HepG2 (cell line): ENCODE data around the gene IMPDH1. TPM values are rescaled to one million over a fixed set of nuclear protein-coding genes. Genes with fewer than 3 reads are reported as not detected.
A peak's percentile ranks its signal among the peaks of the same experiment; 100 is the strongest.

Experiments
- DPF2 ChIP-seq: sonication (generic); formaldehyde crosslinking; IDR thresholded peaks from 2 replicates; pipeline ENCODE4 v1.4.0; 2020; ENCODE audit warnings: mild to moderate bottlenecking, low read depth, missing genetic modification reagents, borderline replicate concordance
- EED ChIP-seq: sonication (generic); formaldehyde crosslinking; IDR thresholded peaks from 2 replicates; pipeline ENCODE4 v1.5.0; 2020; ENCODE audit warnings: mild to moderate bottlenecking, missing genetic modification reagents
- HNRNPK ChIP-seq: fragments of 200-400 bp; formaldehyde crosslinking; IDR thresholded peaks from 2 replicates; pipeline ENCODE4 v1.6.1; 2018; ENCODE audit warnings: low read length, low read depth, moderate library complexity, mild to moderate bottlenecking; ENCODE audit not compliant: poor library complexity, severe bottlenecking
- HOXD1 ChIP-seq: sonication (generic); formaldehyde crosslinking; IDR thresholded peaks from 2 replicates; pipeline ENCODE4 v1.5.0; 2020; ENCODE audit warnings: missing genetic modification reagents
- MIER2 ChIP-seq: IDR thresholded peaks from 2 replicates; pipeline ENCODE4 v1.6.1; 2016; ENCODE audit warnings: missing biosample characterization, missing genetic modification reagents
- RBFOX2 ChIP-seq: fragments of 200-400 bp; formaldehyde crosslinking; IDR thresholded peaks from 2 replicates; pipeline ENCODE4 v1.6.1; 2017; ENCODE audit warnings: low read depth, mild to moderate bottlenecking, low read length
- SRSF9 ChIP-seq: fragments of 200-400 bp; formaldehyde crosslinking; IDR thresholded peaks from 2 replicates; pipeline ENCODE4 v1.6.1; 2018; ENCODE audit warnings: borderline replicate concordance, mild to moderate bottlenecking, low read depth, low read length; ENCODE audit not compliant: insufficient read depth, poor library complexity, severe bottlenecking
- ZMYM4 ChIP-seq: sonication (generic); formaldehyde crosslinking; IDR thresholded peaks from 2 replicates; pipeline ENCODE4 v1.8.1; 2023; ENCODE audit warnings: mild to moderate bottlenecking, missing genetic modification reagents
- ZNF30 ChIP-seq: sonication (generic); formaldehyde crosslinking; IDR thresholded peaks from 2 replicates; pipeline ENCODE4 v1.5.0; 2020; ENCODE audit warnings: mild to moderate bottlenecking, missing genetic modification reagents
- ZNF33A ChIP-seq: sonication (generic); formaldehyde crosslinking; IDR thresholded peaks from 2 replicates; pipeline ENCODE4 v1.5.1; 2020; ENCODE audit warnings: missing genetic modification reagents, mild to moderate bottlenecking, moderate library complexity, borderline replicate concordance
- ZNF354B ChIP-seq: sonication (generic); formaldehyde crosslinking; IDR thresholded peaks from 2 replicates; pipeline ENCODE4 v1.8.0; 2022; ENCODE audit warnings: mild to moderate bottlenecking, missing genetic modification reagents
- ZNF562 ChIP-seq: sonication (generic); formaldehyde crosslinking; IDR thresholded peaks from 2 replicates; pipeline ENCODE4 v1.8.0; 2022; ENCODE audit warnings: missing genetic modification reagents, borderline replicate concordance
- ZNF841 ChIP-seq: sonication (generic); formaldehyde crosslinking; IDR thresholded peaks from 2 replicates; pipeline ENCODE4 v1.8.1; 2023; ENCODE audit warnings: missing genetic modification reagents, borderline replicate concordance
- polyA plus RNA-seq, 8 experiments: library from polyadenylated mRNA; depleted of rRNA in 3 of 8; stranded (reverse) in 7 of 8; unstranded in 1 of 8; fragments of >200 nt; fragmentation: Illumina TruSeq in 4 of 8; extraction: Trizol in 4 of 8; gene quantifications; 2 replicates each; pipeline versions ENCODE4 v1.2.1 to v1.2.3, GENCODE V29; 2011 to 2016; ENCODE audit warnings: low read depth in 4 of 8, missing spikeins in 1 of 8, mixed read lengths in 1 of 8; ENCODE audit not compliant: insufficient read depth in 1 of 8
- total RNA-seq, 5 experiments: library from RNA; depleted of rRNA; stranded (reverse); fragments of >200 nt; fragmentation: Illumina TruSeq; extraction: Trizol; gene quantifications; 2 replicates each; pipeline ENCODE4 v1.2.3, GENCODE V29; 2016; ENCODE audit warnings: low read depth in 1 of 5
- TF ChIP-seq, protein P1 (sequence below), 2 experiments: sonication (generic) in 1 of 2; formaldehyde crosslinking in 1 of 2; IDR thresholded peaks; 2 replicates each; pipeline versions ENCODE4 v1.6.1 to v1.9.0; 2014 to 2022; ENCODE audit warnings: antibody characterized with exemption in 1 of 2, borderline replicate concordance in 1 of 2, inconsistent platforms in 1 of 2, low read depth in 1 of 2, missing genetic modification reagents in 1 of 2
- TF ChIP-seq, protein P2 (sequence below): sonication (generic); formaldehyde crosslinking; IDR thresholded peaks from 2 replicates; pipeline ENCODE4 v1.4.0; 2020; ENCODE audit warnings: mild to moderate bottlenecking, missing genetic modification reagents
- TF ChIP-seq, protein P3 (sequence below): IDR thresholded peaks from 2 replicates; pipeline ENCODE4 v1.6.1; 2016; ENCODE audit warnings: mild to moderate bottlenecking
- TF ChIP-seq, protein P4 (sequence below): sonication (generic); formaldehyde crosslinking; IDR thresholded peaks from 2 replicates; pipeline ENCODE4 v1.4.0; 2020; ENCODE audit warnings: missing genetic modification reagents

Gene IMPDH1
- total and polyA plus RNA-seq, 2 of the 13 experiments (the other 11 are each of a cell fraction or from before 2014, with no cell fraction given), result 22.8 to 34.0 TPM

DNA sequence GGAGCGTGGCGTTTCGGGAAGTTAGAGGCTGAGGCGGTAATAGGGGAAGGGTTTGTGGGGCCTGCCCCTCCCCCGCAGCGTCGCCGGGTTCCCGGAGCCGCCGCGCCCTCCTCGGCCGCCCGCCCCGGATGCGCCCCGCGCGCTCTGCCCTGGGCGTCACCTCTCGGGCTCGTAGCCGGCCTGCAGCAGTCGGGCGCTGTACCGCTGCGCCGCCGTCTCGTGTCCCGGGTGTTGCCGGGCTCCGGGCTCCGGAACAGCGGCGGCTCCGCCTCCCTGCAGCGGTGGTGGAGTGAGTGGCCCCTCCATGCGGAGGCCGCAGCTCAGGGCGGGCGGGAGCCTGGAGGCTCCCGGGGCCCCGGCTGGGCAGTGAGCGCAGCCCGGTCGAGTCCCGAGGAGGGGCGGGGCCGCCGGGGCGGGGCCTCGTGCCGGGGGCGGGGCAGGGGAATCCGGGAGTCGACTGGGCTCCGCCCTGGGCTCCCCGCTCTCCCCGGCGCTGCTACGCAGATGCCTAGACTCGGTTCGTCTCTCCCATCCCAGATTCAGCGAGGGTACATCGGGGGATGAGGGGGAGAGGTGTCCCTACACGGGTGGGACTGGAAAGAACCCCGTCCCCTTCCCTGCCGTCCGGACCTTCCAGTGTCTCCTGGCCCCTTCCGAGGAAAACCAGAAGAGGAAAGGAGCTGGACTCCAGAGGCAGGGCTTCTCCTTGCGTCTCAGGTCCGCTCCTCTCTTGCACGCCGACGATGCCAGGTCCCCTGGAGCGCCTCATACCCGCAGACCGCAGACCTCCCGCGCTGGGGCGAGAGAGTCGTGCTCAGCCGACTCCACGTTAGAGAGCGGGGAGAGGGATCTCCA lies at the start of gene IMPDH1 (continued):
- TF ChIP-seq, protein P1, sequence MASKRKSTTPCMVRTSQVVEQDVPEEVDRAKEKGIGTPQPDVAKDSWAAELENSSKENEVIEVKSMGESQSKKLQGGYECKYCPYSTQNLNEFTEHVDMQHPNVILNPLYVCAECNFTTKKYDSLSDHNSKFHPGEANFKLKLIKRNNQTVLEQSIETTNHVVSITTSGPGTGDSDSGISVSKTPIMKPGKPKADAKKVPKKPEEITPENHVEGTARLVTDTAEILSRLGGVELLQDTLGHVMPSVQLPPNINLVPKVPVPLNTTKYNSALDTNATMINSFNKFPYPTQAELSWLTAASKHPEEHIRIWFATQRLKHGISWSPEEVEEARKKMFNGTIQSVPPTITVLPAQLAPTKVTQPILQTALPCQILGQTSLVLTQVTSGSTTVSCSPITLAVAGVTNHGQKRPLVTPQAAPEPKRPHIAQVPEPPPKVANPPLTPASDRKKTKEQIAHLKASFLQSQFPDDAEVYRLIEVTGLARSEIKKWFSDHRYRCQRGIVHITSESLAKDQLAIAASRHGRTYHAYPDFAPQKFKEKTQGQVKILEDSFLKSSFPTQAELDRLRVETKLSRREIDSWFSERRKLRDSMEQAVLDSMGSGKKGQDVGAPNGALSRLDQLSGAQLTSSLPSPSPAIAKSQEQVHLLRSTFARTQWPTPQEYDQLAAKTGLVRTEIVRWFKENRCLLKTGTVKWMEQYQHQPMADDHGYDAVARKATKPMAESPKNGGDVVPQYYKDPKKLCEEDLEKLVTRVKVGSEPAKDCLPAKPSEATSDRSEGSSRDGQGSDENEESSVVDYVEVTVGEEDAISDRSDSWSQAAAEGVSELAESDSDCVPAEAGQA (IDR thresholded peaks at IDR 0.05; ENCODE audit: low read depth), result no peak
- TF ChIP-seq, protein P1 (CRISPR knock-in tag; IDR thresholded peaks at IDR 0.05; ENCODE audit: borderline replicate concordance), result no peak
- peak; percentile 6; the same call in 1 of the 2 replicates for TF ChIP-seq EED (CRISPR knock-in tag)
- no peak for TF ChIP-seq MIER2
- TF ChIP-seq, protein P2, sequence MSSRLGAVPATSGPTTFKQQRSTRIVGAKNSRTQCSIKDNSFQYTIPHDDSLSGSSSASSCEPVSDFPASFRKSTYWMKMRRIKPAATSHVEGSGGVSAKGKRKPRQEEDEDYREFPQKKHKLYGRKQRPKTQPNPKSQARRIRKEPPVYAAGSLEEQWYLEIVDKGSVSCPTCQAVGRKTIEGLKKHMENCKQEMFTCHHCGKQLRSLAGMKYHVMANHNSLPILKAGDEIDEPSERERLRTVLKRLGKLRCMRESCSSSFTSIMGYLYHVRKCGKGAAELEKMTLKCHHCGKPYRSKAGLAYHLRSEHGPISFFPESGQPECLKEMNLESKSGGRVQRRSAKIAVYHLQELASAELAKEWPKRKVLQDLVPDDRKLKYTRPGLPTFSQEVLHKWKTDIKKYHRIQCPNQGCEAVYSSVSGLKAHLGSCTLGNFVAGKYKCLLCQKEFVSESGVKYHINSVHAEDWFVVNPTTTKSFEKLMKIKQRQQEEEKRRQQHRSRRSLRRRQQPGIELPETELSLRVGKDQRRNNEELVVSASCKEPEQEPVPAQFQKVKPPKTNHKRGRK (CRISPR knock-in tag), result no peak
- no peak for TF ChIP-seq SRSF9
- TF ChIP-seq ZNF33A (CRISPR knock-in tag), result no peak
- no peak for TF ChIP-seq HOXD1 (CRISPR knock-in tag)
- TF ChIP-seq ZNF354B (CRISPR knock-in tag), result no peak
- no peak for TF ChIP-seq ZNF562 (CRISPR knock-in tag)
- TF ChIP-seq RBFOX2, result peak; percentile 67
- TF ChIP-seq, protein P3, sequence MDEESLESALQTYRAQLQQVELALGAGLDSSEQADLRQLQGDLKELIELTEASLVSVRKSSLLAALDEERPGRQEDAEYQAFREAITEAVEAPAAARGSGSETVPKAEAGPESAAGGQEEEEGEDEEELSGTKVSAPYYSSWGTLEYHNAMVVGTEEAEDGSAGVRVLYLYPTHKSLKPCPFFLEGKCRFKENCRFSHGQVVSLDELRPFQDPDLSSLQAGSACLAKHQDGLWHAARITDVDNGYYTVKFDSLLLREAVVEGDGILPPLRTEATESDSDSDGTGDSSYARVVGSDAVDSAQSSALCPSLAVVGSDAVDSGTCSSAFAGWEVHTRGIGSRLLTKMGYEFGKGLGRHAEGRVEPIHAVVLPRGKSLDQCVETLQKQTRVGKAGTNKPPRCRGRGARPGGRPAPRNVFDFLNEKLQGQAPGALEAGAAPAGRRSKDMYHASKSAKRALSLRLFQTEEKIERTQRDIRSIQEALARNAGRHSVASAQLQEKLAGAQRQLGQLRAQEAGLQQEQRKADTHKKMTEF, result no peak
- TF ChIP-seq, protein P4, sequence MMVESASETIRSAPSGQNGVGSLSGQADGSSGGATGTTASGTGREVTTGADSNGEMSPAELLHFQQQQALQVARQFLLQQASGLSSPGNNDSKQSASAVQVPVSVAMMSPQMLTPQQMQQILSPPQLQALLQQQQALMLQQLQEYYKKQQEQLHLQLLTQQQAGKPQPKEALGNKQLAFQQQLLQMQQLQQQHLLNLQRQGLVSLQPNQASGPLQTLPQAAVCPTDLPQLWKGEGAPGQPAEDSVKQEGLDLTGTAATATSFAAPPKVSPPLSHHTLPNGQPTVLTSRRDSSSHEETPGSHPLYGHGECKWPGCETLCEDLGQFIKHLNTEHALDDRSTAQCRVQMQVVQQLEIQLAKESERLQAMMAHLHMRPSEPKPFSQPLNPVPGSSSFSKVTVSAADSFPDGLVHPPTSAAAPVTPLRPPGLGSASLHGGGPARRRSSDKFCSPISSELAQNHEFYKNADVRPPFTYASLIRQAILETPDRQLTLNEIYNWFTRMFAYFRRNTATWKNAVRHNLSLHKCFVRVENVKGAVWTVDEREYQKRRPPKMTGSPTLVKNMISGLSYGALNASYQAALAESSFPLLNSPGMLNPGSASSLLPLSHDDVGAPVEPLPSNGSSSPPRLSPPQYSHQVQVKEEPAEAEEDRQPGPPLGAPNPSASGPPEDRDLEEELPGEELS, result no peak
- peak; percentile 29 for TF ChIP-seq HNRNPK
- no peak for TF ChIP-seq ZNF30
- TF ChIP-seq ZMYM4 (CRISPR knock-in tag), result no peak
- no peak for TF ChIP-seq DPF2 (CRISPR knock-in tag)
- no peak for TF ChIP-seq ZNF841 (CRISPR knock-in tag)
